Kidney (tissue), 14 donors: ENCODE measurements around the gene ZFP36. TPM values are rescaled to one million over a fixed set of nuclear protein-coding genes. Genes with fewer than 3 reads are reported as not detected.

Experiments
- DNase-seq, 5 donors: peaks; one replicate each; pipeline ENCODE4 v3.0.0-alpha.2; 2013 to 2020
- FAIRE-seq: peaks from 2 replicates; lab custom pipeline; 2012; peaks lifted over from hg19 to GRCh38; lab: Jason Lieb, UNC
- H3K27ac ChIP-seq, 2 donors: one replicate each; pipeline ENCODE4 v1.7.0; 2013; ENCODE audit warnings: low read depth in 2 of 2, low read length in 2 of 2, inconsistent platforms in 1 of 2
- H3K27me3 ChIP-seq: one replicate; pipeline ENCODE4 v1.7.1; 2013; ENCODE audit warnings: low read length, inconsistent platforms; ENCODE audit not compliant: control insufficient read depth, insufficient read depth
- H3K36me3 ChIP-seq, 3 donors: one replicate each; pipeline versions ENCODE4 v1.7.0 to v1.7.1; 2013; ENCODE audit warnings: low read length in 3 of 3, control low read depth in 1 of 3, inconsistent platforms in 1 of 3; ENCODE audit not compliant: insufficient read depth in 3 of 3, control insufficient read depth in 2 of 3
- H3K4me1 ChIP-seq, 3 donors: one replicate each; pipeline versions ENCODE4 v1.7.0 to v1.7.1; 2013; ENCODE audit warnings: low read length in 3 of 3, inconsistent platforms in 1 of 3, low read depth in 1 of 3; ENCODE audit not compliant: control insufficient read depth in 2 of 3, insufficient read depth in 2 of 3
- H3K4me3 ChIP-seq, 3 donors: one replicate each; pipeline versions ENCODE4 v1.7.0 to v1.8.1; 2013; ENCODE audit warnings: low read length in 3 of 3, control low read depth in 1 of 3, inconsistent platforms in 1 of 3
- H3K9ac ChIP-seq, 3 donors: one replicate each; pipeline versions ENCODE4 v1.7.0 to v1.7.1; 2013; ENCODE audit warnings: low read length in 3 of 3, control low read depth in 1 of 3, inconsistent platforms in 1 of 3
- H3K9me3 ChIP-seq, 3 donors: one replicate each; pipeline versions ENCODE4 v1.7.0 to v1.7.1; 2013; ENCODE audit warnings: low read length in 3 of 3, control low read depth in 1 of 3, inconsistent platforms in 1 of 3; ENCODE audit not compliant: control insufficient read depth in 2 of 3, insufficient read depth in 1 of 3
- intact Hi-C: fragments of 100-400 bp; cut with DNase I; formaldehyde crosslinking; loops from one replicate; pipeline ENCODE4 v1.11.1; 2022
- polyA plus RNA-seq: library from polyadenylated mRNA; stranded (reverse); fragments of 350-450 nt; fragmentation: Illumina TruSeq; extraction: RNeasy Lipid Tissue Mini Kit (QIAGEN cat#74804); gene quantifications from one replicate; pipeline ENCODE4 v1.2.3, GENCODE V29; 2014; ENCODE audit warnings: low read depth, low replicate concordance; ENCODE audit not compliant: insufficient read depth
- total RNA-seq: library from RNA; stranded (reverse); fragmentation: NEBNext Ultra II Directional; extraction: Animal tissue kit (Norgen Biotek cat#: 25700); gene quantifications from one replicate; pipeline ENCODE4 v1.2.1, GENCODE V29; 2021
- TF ChIP-seq, protein P1 (sequence below): IDR thresholded peaks from 3 replicates; pipeline ENCODE4 v1.5.1; 2012; ENCODE audit warnings: mild to moderate bottlenecking, moderate library complexity, borderline replicate concordance; ENCODE audit not compliant: insufficient read depth; ENCODE audit errors: extremely low read depth
- donor health status: control.
- donor health status: control.
- donor health status: control.
- donor health status: control.
- donor health status: control.
- donor health status: DM: yes; HTN: yes; CAD: no.
- donor health status: Normal renal cell carcinoma (clear cell type).

Gene ZFP36
- total and polyA plus RNA-seq, 2 donors from 2014 or later, result 87.9 to 132 TPM

DNA sequence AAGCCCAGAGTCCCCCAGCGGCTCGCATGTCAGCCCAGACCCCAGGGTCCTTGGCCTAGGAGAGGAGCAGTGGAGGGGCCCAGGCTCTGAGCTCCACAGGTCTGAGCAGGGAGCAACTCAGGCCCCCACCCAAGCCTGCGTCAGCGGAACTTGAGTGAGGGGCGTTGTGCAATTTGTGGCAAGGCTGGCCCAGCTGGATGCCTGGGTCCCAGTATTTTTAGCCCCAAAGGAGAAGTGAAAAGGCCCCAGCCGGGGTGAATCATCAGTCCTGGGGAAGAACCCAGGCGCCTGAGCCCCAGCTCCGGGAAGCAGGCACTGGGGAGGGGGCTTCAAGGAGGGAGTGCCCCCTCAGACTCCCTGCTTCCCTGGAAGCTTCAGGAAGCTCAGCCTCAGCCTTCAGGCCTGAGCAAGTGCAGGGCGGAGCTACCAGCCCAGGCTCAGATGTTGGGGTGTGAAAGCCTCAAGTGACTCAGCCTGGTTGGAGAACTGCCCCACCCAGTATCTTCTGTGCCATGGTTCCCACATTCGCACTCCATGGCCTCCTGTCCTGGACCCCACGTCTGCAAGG is 8.3 kb upstream of the ZFP36 start:
- H3K36me3 ChIP-seq, result peaks cover 2 to 12% (median 10%) of the 10 kb centered on the region in 3 donors
- TF ChIP-seq, protein P1, sequence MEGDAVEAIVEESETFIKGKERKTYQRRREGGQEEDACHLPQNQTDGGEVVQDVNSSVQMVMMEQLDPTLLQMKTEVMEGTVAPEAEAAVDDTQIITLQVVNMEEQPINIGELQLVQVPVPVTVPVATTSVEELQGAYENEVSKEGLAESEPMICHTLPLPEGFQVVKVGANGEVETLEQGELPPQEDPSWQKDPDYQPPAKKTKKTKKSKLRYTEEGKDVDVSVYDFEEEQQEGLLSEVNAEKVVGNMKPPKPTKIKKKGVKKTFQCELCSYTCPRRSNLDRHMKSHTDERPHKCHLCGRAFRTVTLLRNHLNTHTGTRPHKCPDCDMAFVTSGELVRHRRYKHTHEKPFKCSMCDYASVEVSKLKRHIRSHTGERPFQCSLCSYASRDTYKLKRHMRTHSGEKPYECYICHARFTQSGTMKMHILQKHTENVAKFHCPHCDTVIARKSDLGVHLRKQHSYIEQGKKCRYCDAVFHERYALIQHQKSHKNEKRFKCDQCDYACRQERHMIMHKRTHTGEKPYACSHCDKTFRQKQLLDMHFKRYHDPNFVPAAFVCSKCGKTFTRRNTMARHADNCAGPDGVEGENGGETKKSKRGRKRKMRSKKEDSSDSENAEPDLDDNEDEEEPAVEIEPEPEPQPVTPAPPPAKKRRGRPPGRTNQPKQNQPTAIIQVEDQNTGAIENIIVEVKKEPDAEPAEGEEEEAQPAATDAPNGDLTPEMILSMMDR, result no peak
- H3K27me3 ChIP-seq, result no peaks in the 10 kb centered on the region
- H3K9me3 ChIP-seq, result no peaks in the 10 kb centered on the region
- no peak for FAIRE-seq
- H3K9ac ChIP-seq, result peak overlapping the region in 2 of 3 donors; percentile 64 to 69
- H3K4me3 ChIP-seq, result peak overlapping the region in 1 of 3 donors; percentile 29
- peak in 2 of 5 donors; percentile 42 to 86 for DNase-seq
- intact Hi-C loops, result no loop called here
- peak overlapping the region; percentile 85 to 92 for H3K27ac ChIP-seq
- H3K4me1 ChIP-seq, result peaks cover 3 to 35% (median 23%) of the 10 kb centered on the region in 3 donors

- Histone ChIP-seq H3K27me3 (no peaks in the 10 kb centered on the region), H3K27ac (peak overlapping the region in 1 of 2 donors; percentile 17), H3K36me3 (peaks cover 0 to 3% (median 2%) of the 10 kb centered on the region in 3 donors), H3K4me1 (peaks cover 3 to 37% (median 25%) of the 10 kb centered on the region in 3 donors), H3K9me3 (no peaks in the 10 kb centered on the region), H3K4me3 (no peak overlapping the region), H3K9ac (no peak overlapping the region)
- DNase-seq (peak in 1 of 5 donors; percentile 45), FAIRE-seq (no peak)
- TF ChIP-seq, protein P1, result no peak
- intact Hi-C loops, result no loop called here
Observed at GRCh38 chr19:39399668-39400050, 7.0 kb upstream of the ZFP36 start.

GRCh38 chr19:39400061-39400460 is 6.6 kb upstream of the ZFP36 start:
- intact Hi-C loops, result no loop called here
- Histone ChIP-seq H3K4me1 (peaks cover 3 to 37% (median 25%) of the 10 kb centered on the region in 3 donors), H3K9ac (no peak overlapping the region), H3K4me3 (no peak overlapping the region), H3K27me3 (no peaks in the 10 kb centered on the region), H3K27ac (peak overlapping the region in 1 of 2 donors; percentile 17), H3K9me3 (no peaks in the 10 kb centered on the region), H3K36me3 (peaks cover 0 to 3% (median 2%) of the 10 kb centered on the region in 3 donors)
- no peak for FAIRE-seq
- TF ChIP-seq, protein P1, result no peak
- DNase-seq, result peak in 1 of 5 donors; percentile 41
